ENCODE results near the gene EPHB2. TPM values are rescaled to one million over a fixed set of nuclear protein-coding genes. Genes with fewer than 3 reads are reported as not detected.
A peak's percentile ranks its signal among the peaks of the same experiment; 100 is the strongest.

EPHB2 gene
- total and polyA plus RNA-seq, 9 donors, result 10.7 to 31.7 (median 20.4) TPM

- 80% methylated on average over 10 of the region's 10 CpGs for WGBS (ENCODE audit: insufficient coverage)
- Histone ChIP-seq H3K4me1 (ENCODE audit: control insufficient read depth, insufficient read depth, low read length) (no peaks in the 10 kb centered on the region), H3K27ac (ENCODE audit: low read length) (no peak overlapping the region), H3K9me3 (replicated peaks; ENCODE audit: control insufficient read depth, low read depth, low read length) (peaks cover 9% of the 10 kb centered on the region), H3K4me3 (ENCODE audit: low read length) (no peak overlapping the region), H3K36me3 (ENCODE audit: control insufficient read depth, insufficient read depth, low read length) (no peaks in the 10 kb centered on the region), H3K27me3 (ENCODE audit: control insufficient read depth, insufficient read depth, low read length) (peaks cover 8% of the 10 kb centered on the region)
- no peak for DNase-seq
These were observed 252.5 kb downstream of the EPHB2 start for GRCh38 chr1:22963044-22963677.

- WGBS (ENCODE audit: insufficient coverage), result 84% methylated on average over 4 of the region's 5 CpGs
- Histone ChIP-seq H3K36me3 (ENCODE audit: control insufficient read depth, insufficient read depth, low read length) (no peaks in the 10 kb centered on the region), H3K4me3 (ENCODE audit: low read length) (no peak overlapping the region), H3K9me3 (replicated peaks; ENCODE audit: control insufficient read depth, low read depth, low read length) (peaks cover 9% of the 10 kb centered on the region), H3K27me3 (ENCODE audit: control insufficient read depth, insufficient read depth, low read length) (peaks cover 8% of the 10 kb centered on the region), H3K27ac (ENCODE audit: low read length) (no peak overlapping the region), H3K4me1 (ENCODE audit: control insufficient read depth, insufficient read depth, low read length) (peaks cover 10% of the 10 kb centered on the region)
- no peak for DNase-seq
These were observed 255.7 kb downstream of the EPHB2 start for GRCh38 chr1:22966309-22966708.

GRCh38 chr1:22967833-22968232 is 257.2 kb downstream of the EPHB2 start:
- Histone ChIP-seq H3K27ac (ENCODE audit: low read length) (no peak overlapping the region), H3K27me3 (ENCODE audit: control insufficient read depth, insufficient read depth, low read length) (peaks cover 16% of the 10 kb centered on the region), H3K9me3 (replicated peaks; ENCODE audit: control insufficient read depth, low read depth, low read length) (peaks cover 9% of the 10 kb centered on the region), H3K4me1 (ENCODE audit: control insufficient read depth, insufficient read depth, low read length) (peaks cover 14% of the 10 kb centered on the region), H3K36me3 (ENCODE audit: control insufficient read depth, insufficient read depth, low read length) (no peaks in the 10 kb centered on the region), H3K4me3 (ENCODE audit: low read length) (no peak overlapping the region)
- DNase-seq, result no peak
- WGBS (ENCODE audit: insufficient coverage), result no CpG with 5 or more reads among the region's 2 CpGs

- H3K27me3 ChIP-seq (ENCODE audit: control insufficient read depth, insufficient read depth, low read length), result peaks cover 16% of the 10 kb centered on the region
- no peak overlapping the region for H3K27ac ChIP-seq (ENCODE audit: low read length)
- peaks cover 9% of the 10 kb centered on the region for H3K9me3 ChIP-seq (replicated peaks; ENCODE audit: control insufficient read depth, low read depth, low read length)
- peak; percentile 90 for DNase-seq
- WGBS (ENCODE audit: insufficient coverage), result 3% methylated on average over 5 of the region's 5 CpGs
- H3K4me3 ChIP-seq (ENCODE audit: low read length), result no peak overlapping the region
- no peaks in the 10 kb centered on the region for H3K36me3 ChIP-seq (ENCODE audit: control insufficient read depth, insufficient read depth, low read length)
- peaks cover 14% of the 10 kb centered on the region for H3K4me1 ChIP-seq (ENCODE audit: control insufficient read depth, insufficient read depth, low read length)
These were observed 258.7 kb downstream of the EPHB2 start for GRCh38 chr1:22969304-22969709.

- no peak for DNase-seq
- Histone ChIP-seq H3K9me3 (replicated peaks; ENCODE audit: control insufficient read depth, low read depth, low read length) (peaks cover 9% of the 10 kb centered on the region), H3K4me1 (ENCODE audit: control insufficient read depth, insufficient read depth, low read length) (peaks cover 14% of the 10 kb centered on the region), H3K27ac (ENCODE audit: low read length) (no peak overlapping the region), H3K4me3 (ENCODE audit: low read length) (no peak overlapping the region), H3K27me3 (ENCODE audit: control insufficient read depth, insufficient read depth, low read length) (peaks cover 13% of the 10 kb centered on the region), H3K36me3 (ENCODE audit: control insufficient read depth, insufficient read depth, low read length) (no peaks in the 10 kb centered on the region)
- no CpG with 5 or more reads among the region's 2 CpGs for WGBS (ENCODE audit: insufficient coverage)
These were observed 259.5 kb downstream of the EPHB2 start for GRCh38 chr1:22970096-22970495.

Other genes starting within 250 kb of the EPHB2 start
- 0.04 TPM for gene EPHA8, start 147.3 kb upstream of the EPHB2 start, total RNA-seq
- gene EPHA8, start 147.3 kb upstream of the EPHB2 start, polyA plus RNA-seq (ENCODE audit: insufficient read depth in 1 of 8, insufficient read length in 8 of 8, low replicate concordance in 1 of 8), result under 1 TPM in 5 of 8 donors, not detected in 3; 0.02 to 0.09 (median 0.05) TPM
- 55.0 TPM for gene C1QA, start 74.2 kb upstream of the EPHB2 start, total RNA-seq
- 10 to 100 TPM; 28.1 to 43.4 (median 34.0) TPM for gene C1QA, start 74.2 kb upstream of the EPHB2 start, polyA plus RNA-seq (ENCODE audit: insufficient read depth in 1 of 8, insufficient read length in 8 of 8, low replicate concordance in 1 of 8)
- gene C1QC, start 67.2 kb upstream of the EPHB2 start, total RNA-seq, result 19.1 TPM
- 10 to 100 TPM; 26.8 to 45.2 (median 35.3) TPM for gene C1QC, start 67.2 kb upstream of the EPHB2 start, polyA plus RNA-seq (ENCODE audit: insufficient read depth in 1 of 8, insufficient read length in 8 of 8, low replicate concordance in 1 of 8)
- 18.5 TPM for gene C1QB, start 57.6 kb upstream of the EPHB2 start, total RNA-seq
- gene C1QB, start 57.6 kb upstream of the EPHB2 start, polyA plus RNA-seq (ENCODE audit: insufficient read depth in 1 of 8, insufficient read length in 8 of 8, low replicate concordance in 1 of 8), result 10 to 100 TPM; 15.2 to 25.8 (median 21.5) TPM